ENCODE data around the gene HCRTR1.

- TF ChIP-seq CTCF (IDR thresholded peaks at IDR 0.05; ENCODE audit: control extremely low read depth in 1 of 3, insufficient read depth in 1 of 3, low read depth in 1 of 3, low read length in 3 of 3) (no peak), MAFK (IDR thresholded peaks at IDR 0.05; ENCODE audit: low read depth, low read length) (no peak), ATF3 (IDR thresholded peaks at IDR 0.05; ENCODE audit: insufficient read depth, low read depth, low read length) (no peak), E2F6 (IDR thresholded peaks at IDR 0.05) (no peak), GTF2F1 (IDR thresholded peaks at IDR 0.05; ENCODE audit: borderline replicate concordance, low read depth, low read length) (no peak), RAD21 (IDR thresholded peaks at IDR 0.05 in 1 of 2, conservative IDR thresholded peaks at IDR 0.05 in 1 of 2; ENCODE audit: low read depth in 2 of 2, low read length in 2 of 2) (no peak)
Measured at GRCh38 chr1:31609514-31610118, 7.9 kb upstream of the HCRTR1 start.
